ENCODE data around the gene CNBD2. TPM values are rescaled to one million over a fixed set of nuclear protein-coding genes. Genes with fewer than 3 reads are reported as not detected.

The CNBD2 gene
- total RNA-seq, 1 donor from 2014 or later = 3.0 TPM

- H3K4me1 Mint-ChIP-seq (ENCODE audit: low read depth, unreplicated experiment) = peaks cover 7% of the 10 kb centered on the region
- H3K79me2 ChIP-seq (ENCODE audit: insufficient read depth, low read length) = no peaks in the 10 kb centered on the region
- peak overlapping the region; percentile 73 for H3K9ac ChIP-seq (ENCODE audit: low read length)
- no peaks in the 10 kb centered on the region for H3K9me3 ChIP-seq (ENCODE audit: insufficient read depth, low read depth, low read length)
- H3K27ac Mint-ChIP-seq (ENCODE audit: unreplicated experiment) = peak overlapping the region; percentile 34
- peak overlapping the region; percentile 57 for H3K27ac ChIP-seq (ENCODE audit: low read depth, low read length)
- H3K4me3 Mint-ChIP-seq (ENCODE audit: unreplicated experiment) = peak overlapping the region; percentile 76
- peak overlapping the region; percentile 57 for H3K4me3 ChIP-seq (ENCODE audit: insufficient read depth, low read depth, low read length)
- H3K27me3 ChIP-seq (ENCODE audit: insufficient read depth, low read length) = no peaks in the 10 kb centered on the region
- peak overlapping the region; percentile 92 for H3K4me2 ChIP-seq (ENCODE audit: low read length)
- DNase-seq (ENCODE audit: low read depth) (no peak), FAIRE-seq (no peak)
- H4K20me1 ChIP-seq (ENCODE audit: insufficient read depth, low read length) = no peaks in the 10 kb centered on the region
- no peaks in the 10 kb centered on the region for H3K36me3 Mint-ChIP-seq (ENCODE audit: low read depth, unreplicated experiment)
- H3K36me3 ChIP-seq (ENCODE audit: insufficient read depth, low read length) = no peaks in the 10 kb centered on the region
- H3K4me1 ChIP-seq (ENCODE audit: insufficient read depth, low read length) = peaks cover 6% of the 10 kb centered on the region
- TF ChIP-seq CTCF (IDR thresholded peaks at IDR 0.05; ENCODE audit: insufficient read depth, low read depth, low read length) = no peak
- TF ChIP-seq EZH2 (IDR thresholded peaks at IDR 0.05; ENCODE audit: insufficient read depth, low read length) = no peak
- H3K9me3 Mint-ChIP-seq (ENCODE audit: unreplicated experiment) = peaks cover 2% of the 10 kb centered on the region
- H2AFZ ChIP-seq (ENCODE audit: low read depth, low read length) = peak overlapping the region; percentile 100
- no peaks in the 10 kb centered on the region for H3K27me3 Mint-ChIP-seq (ENCODE audit: low read depth, unreplicated experiment)
These were observed 95.7 kb downstream of the CNBD2 start for GRCh38 chr20:36063916-36064657.

GRCh38 chr20:36064658-36065426 is 96.5 kb downstream of the CNBD2 start:
- Mint-ChIP-seq H3K27ac (ENCODE audit: unreplicated experiment) (peak overlapping the region; percentile 85), H3K4me3 (ENCODE audit: unreplicated experiment) (peak overlapping the region; percentile 74), H3K4me1 (ENCODE audit: low read depth, unreplicated experiment) (peaks cover 7% of the 10 kb centered on the region), H3K36me3 (ENCODE audit: low read depth, unreplicated experiment) (no peaks in the 10 kb centered on the region), H3K9me3 (ENCODE audit: unreplicated experiment) (peaks cover 2% of the 10 kb centered on the region), H3K27me3 (ENCODE audit: low read depth, unreplicated experiment) (no peaks in the 10 kb centered on the region)
- no peak for FAIRE-seq
- Histone ChIP-seq H3K4me1 (ENCODE audit: insufficient read depth, low read length) (peaks cover 6% of the 10 kb centered on the region), H2AFZ (ENCODE audit: low read depth, low read length) (peak overlapping the region; percentile 100), H3K36me3 (ENCODE audit: insufficient read depth, low read length) (no peaks in the 10 kb centered on the region), H3K4me2 (ENCODE audit: low read length) (peak overlapping the region; percentile 92), H3K9ac (ENCODE audit: low read length) (peak overlapping the region; percentile 73), H4K20me1 (ENCODE audit: insufficient read depth, low read length) (no peaks in the 10 kb centered on the region), H3K79me2 (ENCODE audit: insufficient read depth, low read length) (no peaks in the 10 kb centered on the region), H3K9me3 (ENCODE audit: insufficient read depth, low read depth, low read length) (no peaks in the 10 kb centered on the region), H3K4me3 (ENCODE audit: insufficient read depth, low read depth, low read length) (peak overlapping the region; percentile 57), H3K27me3 (ENCODE audit: insufficient read depth, low read length) (peaks cover 4% of the 10 kb centered on the region), H3K27ac (ENCODE audit: low read depth, low read length) (peak overlapping the region; percentile 57)
- peak; percentile 71 for DNase-seq (ENCODE audit: low read depth)
- no peak for TF ChIP-seq EZH2 (IDR thresholded peaks at IDR 0.05; ENCODE audit: insufficient read depth, low read length)
- TF ChIP-seq CTCF (IDR thresholded peaks at IDR 0.05; ENCODE audit: insufficient read depth, low read depth, low read length) = no peak
